Activated CD4-positive, alpha-beta T cell treated with anti-CD3 and anti-CD28 coated beads, Interleukin-2, amount 10 ng/mL, durations not matched to agents 7 days and 5 days (primary cell): ENCODE results near the gene UMAD1. TPM values are rescaled to one million over a fixed set of nuclear protein-coding genes. Genes with fewer than 3 reads are reported as not detected.

ENCODE experiments used
- CTCF ChIA-PET: fragments of 350-600 bp; sonication (Branson Sonifier 250); formaldehyde crosslinking; loops from one replicate; lab custom pipeline; 2021; ENCODE audit warnings: antibody characterized with exemption; lab: Charles Lee
- POLR2A ChIA-PET: fragments of 350-600 bp; sonication (Branson Sonifier 250); formaldehyde crosslinking; loops from one replicate; lab custom pipeline; 2021; ENCODE audit warnings: antibody characterized with exemption; lab: Charles Lee
- DNase-seq: peaks from one replicate; pipeline ENCODE4 v3.0.0-alpha.2; 2020
- H3K27ac Mint-ChIP-seq: one replicate; pipeline ENCODE4 v1.8.0; 2021; ENCODE audit warnings: mild to moderate bottlenecking, moderate library complexity, mixed read lengths
- H3K27me3 Mint-ChIP-seq: one replicate; pipeline ENCODE4 v1.8.0; 2021; ENCODE audit warnings: mixed read lengths
- H3K36me3 Mint-ChIP-seq: one replicate; pipeline ENCODE4 v1.8.0; 2021; ENCODE audit warnings: low read depth, mixed read lengths
- H3K4me1 Mint-ChIP-seq: one replicate; pipeline ENCODE4 v1.8.0; 2021; ENCODE audit warnings: mixed read lengths
- H3K4me3 Mint-ChIP-seq: one replicate; pipeline ENCODE4 v1.8.0; 2021; ENCODE audit warnings: mild to moderate bottlenecking, moderate library complexity, mixed read lengths
- H3K9me3 Mint-ChIP-seq: one replicate; pipeline ENCODE4 v1.8.0; 2021; ENCODE audit warnings: mixed read lengths
- total RNA-seq, 2 experiments: library from RNA; stranded (reverse); gene quantifications; one replicate each; pipeline ENCODE4 v1.2.3, GENCODE V29; 2021

The UMAD1 gene
- total RNA-seq, 2 experiments from 2014 or later = 16.3 to 16.4 TPM

DNA sequence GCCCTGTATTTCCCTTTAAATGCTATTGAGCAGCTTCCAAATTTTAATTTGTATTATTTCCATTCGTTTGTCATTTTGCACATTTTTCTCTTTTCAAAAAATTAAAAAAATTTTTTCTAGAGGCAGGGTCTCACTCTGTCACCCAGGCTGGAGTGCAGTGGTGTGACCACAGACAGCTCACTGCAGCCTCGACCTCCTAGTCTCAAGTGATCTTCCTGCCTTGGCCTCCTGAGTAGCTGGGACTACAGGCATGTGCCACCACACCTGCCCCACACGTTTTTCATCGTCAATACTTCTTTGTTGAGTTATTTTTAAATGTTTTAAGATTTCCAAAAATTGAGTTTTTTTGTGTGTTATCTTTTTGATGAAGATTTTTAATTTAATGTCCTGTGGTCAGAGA, 73.2 kb downstream of the UMAD1 start:
- CTCF ChIA-PET = interaction anchor here (1.4 kb wide), 2 partner anchors 52 to 473 kb away, joined by 3 read pairs; no protein-coding TSS in a partner anchor
- peaks cover 6% of the 10 kb centered on the region for H3K4me1 Mint-ChIP-seq
- H3K27ac Mint-ChIP-seq = no peak overlapping the region
- H3K9me3 Mint-ChIP-seq = peaks cover 7% of the 10 kb centered on the region
- POLR2A ChIA-PET = interaction anchor here (0.6 kb wide), 1 partner anchor 59 kb away, joined by 5 read pairs; no protein-coding TSS in a partner anchor
- peaks cover 2% of the 10 kb centered on the region for H3K36me3 Mint-ChIP-seq
- no peaks in the 10 kb centered on the region for H3K27me3 Mint-ChIP-seq
- H3K4me3 Mint-ChIP-seq = no peak overlapping the region
- DNase-seq = no peak

- H3K36me3 Mint-ChIP-seq = peaks cover 11% of the 10 kb centered on the region
- H3K9me3 Mint-ChIP-seq = peaks cover 7% of the 10 kb centered on the region
- H3K4me3 Mint-ChIP-seq = no peak within 1 kb of the TSS
- H3K27ac Mint-ChIP-seq = peak within 1 kb of the TSS; percentile 50
- DNase-seq = no peak
- H3K4me1 Mint-ChIP-seq = peaks cover 17% of the 10 kb centered on the region
- CTCF ChIA-PET = interaction anchor here (0.8 to 1.3 kb wide), 2 partner anchors 31 to 78 kb away, joined by 3 read pairs; partner anchors contain the start of gene UMAD1
- POLR2A ChIA-PET = no interaction called here
- H3K27me3 Mint-ChIP-seq = no peaks in the 10 kb centered on the region
These were observed 77.9 kb downstream of the UMAD1 start, which contains the start of gene RPA3 for GRCh38 chr7:7718492-7718891. Gene RPA3, minus strand, starts transcription at chr7:7718607. Its CDS starts 78,189 bp downstream, at chr7:7640418.

GRCh38 chr7:7719236-7719635, 78.7 kb downstream of the UMAD1 start:
- ChIA-PET CTCF (interaction anchor here (0.8 to 1.3 kb wide), 3 partner anchors 12 to 79 kb away, joined by 3 read pairs; partner anchors contain the start of gene UMAD1), POLR2A (no interaction called here)
- peak; percentile 54 for DNase-seq
- Mint-ChIP-seq H3K27me3 (no peaks in the 10 kb centered on the region), H3K4me1 (peaks cover 16% of the 10 kb centered on the region), H3K36me3 (peaks cover 11% of the 10 kb centered on the region), H3K4me3 (no peak overlapping the region), H3K27ac (peak overlapping the region; percentile 50), H3K9me3 (peaks cover 7% of the 10 kb centered on the region)

DNA sequence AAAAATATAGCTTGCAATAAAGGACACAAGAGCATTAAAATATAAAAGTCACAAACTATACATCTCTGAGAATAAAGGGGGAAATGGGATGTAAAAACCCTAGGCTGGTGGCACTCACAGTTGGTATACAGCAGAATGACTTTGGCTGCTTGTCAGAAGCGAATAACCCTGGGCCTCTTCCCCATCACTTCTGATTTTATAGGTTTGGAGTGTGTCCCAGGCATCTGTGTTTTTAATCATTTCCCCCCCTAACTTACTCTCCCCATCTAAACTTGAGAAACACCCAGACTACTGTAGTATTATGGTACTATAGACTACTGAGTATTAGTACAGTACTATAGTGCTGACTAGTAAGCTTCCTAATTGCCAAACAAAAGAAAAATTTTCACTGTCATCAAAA, 79.6 kb downstream of the UMAD1 start:
- H3K27ac Mint-ChIP-seq = no peak overlapping the region
- no peak overlapping the region for H3K4me3 Mint-ChIP-seq
- no peaks in the 10 kb centered on the region for H3K27me3 Mint-ChIP-seq
- ChIA-PET CTCF (no interaction called here), POLR2A (no interaction called here)
- H3K9me3 Mint-ChIP-seq = peaks cover 7% of the 10 kb centered on the region
- DNase-seq = no peak
- H3K4me1 Mint-ChIP-seq = peaks cover 16% of the 10 kb centered on the region
- H3K36me3 Mint-ChIP-seq = peaks cover 11% of the 10 kb centered on the region

- ChIA-PET POLR2A (no interaction called here), CTCF (no interaction called here)
- Mint-ChIP-seq H3K27ac (no peak overlapping the region), H3K27me3 (no peaks in the 10 kb centered on the region), H3K36me3 (peaks cover 11% of the 10 kb centered on the region), H3K4me3 (no peak overlapping the region), H3K4me1 (peaks cover 16% of the 10 kb centered on the region), H3K9me3 (peaks cover 9% of the 10 kb centered on the region)
- no peak for DNase-seq
These were observed 80.4 kb downstream of the UMAD1 start for GRCh38 chr7:7720750-7721621.

GRCh38 chr7:7731732-7732131, 91.2 kb downstream of the UMAD1 start:
- POLR2A ChIA-PET = no interaction called here
- Mint-ChIP-seq H3K27me3 (no peaks in the 10 kb centered on the region), H3K9me3 (peaks cover 4% of the 10 kb centered on the region), H3K4me1 (peaks cover 5% of the 10 kb centered on the region), H3K27ac (no peak overlapping the region), H3K4me3 (no peak overlapping the region), H3K36me3 (peaks cover 2% of the 10 kb centered on the region)
- CTCF ChIA-PET = interaction anchor here (1.6 kb wide), 1 partner anchor 13 kb away, joined by 3 read pairs; no protein-coding TSS in a partner anchor
- DNase-seq = no peak

DNA sequence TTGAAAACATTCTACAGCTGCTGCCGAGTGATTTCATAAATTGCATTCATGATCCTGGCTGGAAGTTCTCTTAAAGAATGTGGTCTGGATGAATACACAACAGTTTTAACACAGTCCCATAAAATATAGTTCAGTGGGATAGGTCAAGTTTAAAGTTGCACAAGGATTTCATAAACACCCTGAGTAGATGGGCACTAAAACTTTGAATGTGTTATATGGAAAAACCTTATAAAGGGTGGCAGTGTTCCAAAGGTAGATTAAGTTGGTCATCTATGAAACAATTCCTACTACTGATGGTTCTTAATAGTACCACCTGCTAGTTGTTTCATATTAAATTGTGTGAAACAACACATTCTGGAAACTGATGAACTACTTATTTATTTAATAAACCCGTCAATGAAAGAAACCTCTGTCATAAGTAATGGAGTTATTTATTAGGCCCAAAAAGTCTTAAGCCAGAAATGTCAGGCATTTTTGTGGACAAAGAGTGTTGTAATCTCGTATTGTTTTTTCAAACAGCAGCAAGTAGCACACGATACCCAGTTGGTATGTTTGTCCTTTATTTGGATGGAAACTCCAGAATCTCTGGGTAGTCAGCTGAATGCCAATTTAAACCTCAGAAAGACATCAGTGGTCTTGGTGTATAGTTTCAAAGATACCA, 92.2 kb downstream of the UMAD1 start:
- no peaks in the 10 kb centered on the region for H3K27me3 Mint-ChIP-seq
- no peak overlapping the region for H3K27ac Mint-ChIP-seq
- CTCF ChIA-PET = no interaction called here
- H3K36me3 Mint-ChIP-seq = peaks cover 2% of the 10 kb centered on the region
- peaks cover 5% of the 10 kb centered on the region for H3K4me1 Mint-ChIP-seq
- no peak overlapping the region for H3K4me3 Mint-ChIP-seq
- H3K9me3 Mint-ChIP-seq = no peaks in the 10 kb centered on the region
- no peak for DNase-seq
- POLR2A ChIA-PET = no interaction called here

DNA sequence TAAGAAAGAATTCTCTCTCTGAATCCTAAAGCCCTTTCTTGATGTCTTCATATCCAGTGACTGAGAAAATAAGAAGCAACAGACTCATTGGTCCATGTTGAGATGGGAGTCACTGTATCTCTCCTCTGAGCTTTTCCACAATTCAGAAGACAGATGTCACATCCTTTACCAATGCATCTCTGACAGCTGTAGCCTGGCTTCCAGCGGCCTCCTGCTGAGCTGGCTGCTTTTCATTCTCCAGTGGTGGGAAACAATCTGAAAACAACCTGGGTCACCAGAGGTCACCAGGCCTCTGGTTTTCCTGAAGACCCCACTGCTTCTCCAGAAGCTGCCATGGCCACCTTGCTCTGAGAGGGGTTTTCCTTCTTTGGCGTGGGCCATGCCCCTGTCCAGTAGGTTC, 96.1 kb downstream of the UMAD1 start:
- Mint-ChIP-seq H3K4me1 (peaks cover 12% of the 10 kb centered on the region), H3K27me3 (no peaks in the 10 kb centered on the region), H3K36me3 (no peaks in the 10 kb centered on the region), H3K27ac (no peak overlapping the region), H3K4me3 (no peak overlapping the region), H3K9me3 (no peaks in the 10 kb centered on the region)
- no peak for DNase-seq
- CTCF ChIA-PET = interaction anchor here (1.5 kb wide), 1 partner anchor 78 kb away, joined by 3 read pairs; no protein-coding TSS in a partner anchor
- POLR2A ChIA-PET = no interaction called here

DNA sequence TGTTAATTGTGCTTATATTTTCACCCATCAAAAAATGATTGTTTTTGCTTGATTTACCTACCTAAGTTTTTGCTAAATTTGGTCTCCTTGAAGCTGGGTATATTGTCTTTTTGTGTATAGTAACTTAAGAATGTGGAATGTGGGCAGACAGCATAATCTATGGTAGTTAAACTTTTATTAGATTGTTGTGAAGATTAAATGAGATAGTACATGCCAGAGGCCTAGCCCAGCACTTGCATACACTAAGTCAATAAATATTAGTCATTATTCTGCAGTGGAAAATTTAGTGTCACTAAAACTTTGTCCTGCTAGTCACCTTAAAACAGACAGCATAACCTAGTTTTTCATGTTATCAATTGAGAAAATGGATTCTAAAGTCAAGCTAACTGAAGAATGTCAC, 97.1 kb downstream of the UMAD1 start:
- Mint-ChIP-seq H3K4me1 (peaks cover 12% of the 10 kb centered on the region), H3K27ac (no peak overlapping the region), H3K4me3 (no peak overlapping the region), H3K9me3 (no peaks in the 10 kb centered on the region), H3K27me3 (no peaks in the 10 kb centered on the region), H3K36me3 (no peaks in the 10 kb centered on the region)
- ChIA-PET CTCF (no interaction called here), POLR2A (no interaction called here)
- DNase-seq = no peak

- CTCF ChIA-PET = no interaction called here
- no peak overlapping the region for H3K4me3 Mint-ChIP-seq
- no peak overlapping the region for H3K27ac Mint-ChIP-seq
- DNase-seq = no peak
- no peaks in the 10 kb centered on the region for H3K9me3 Mint-ChIP-seq
- peaks cover 12% of the 10 kb centered on the region for H3K4me1 Mint-ChIP-seq
- POLR2A ChIA-PET = no interaction called here
- H3K36me3 Mint-ChIP-seq = no peaks in the 10 kb centered on the region
- H3K27me3 Mint-ChIP-seq = no peaks in the 10 kb centered on the region
These were observed 97.6 kb downstream of the UMAD1 start for GRCh38 chr7:7738177-7738576.

DNA sequence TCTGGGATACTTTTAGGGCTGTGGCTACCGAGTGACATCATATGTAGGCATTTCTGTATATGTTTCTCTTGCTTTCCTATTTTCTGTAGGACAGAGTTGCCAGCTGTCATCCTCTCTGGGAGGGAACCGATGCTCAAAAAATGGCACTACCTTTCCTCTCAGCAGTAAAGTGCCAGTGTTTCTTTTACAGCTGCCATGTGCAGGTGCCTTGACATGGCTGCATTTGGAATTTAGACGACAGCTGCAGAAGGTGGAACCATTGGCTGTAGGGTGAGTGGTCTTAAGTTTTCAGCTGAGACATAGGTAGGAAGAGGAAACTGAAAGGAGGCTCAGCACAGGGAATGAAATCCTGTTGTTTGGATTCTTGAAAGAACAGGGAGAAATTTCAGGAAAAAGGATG, 98.1 kb downstream of the UMAD1 start:
- CTCF ChIA-PET = no interaction called here
- Mint-ChIP-seq H3K9me3 (no peaks in the 10 kb centered on the region), H3K4me3 (no peak overlapping the region), H3K27ac (no peak overlapping the region), H3K36me3 (no peaks in the 10 kb centered on the region), H3K27me3 (no peaks in the 10 kb centered on the region), H3K4me1 (peaks cover 12% of the 10 kb centered on the region)
- POLR2A ChIA-PET = no interaction called here
- no peak for DNase-seq

- H3K27me3 Mint-ChIP-seq = no peaks in the 10 kb centered on the region
- H3K9me3 Mint-ChIP-seq = no peaks in the 10 kb centered on the region
- ChIA-PET CTCF (interaction anchor here (1.2 kb wide), 1 partner anchor 21 kb away, joined by 3 read pairs; no protein-coding TSS in a partner anchor), POLR2A (no interaction called here)
- H3K4me1 Mint-ChIP-seq = peaks cover 12% of the 10 kb centered on the region
- no peak for DNase-seq
- H3K4me3 Mint-ChIP-seq = no peak overlapping the region
- no peak overlapping the region for H3K27ac Mint-ChIP-seq
- no peaks in the 10 kb centered on the region for H3K36me3 Mint-ChIP-seq
These were observed 98.9 kb downstream of the UMAD1 start for GRCh38 chr7:7739204-7740036.
